ENCODE data around the gene UBAP2L. TPM values are rescaled to one million over a fixed set of nuclear protein-coding genes. Genes with fewer than 3 reads are reported as not detected.

Gene UBAP2L
- total and polyA plus RNA-seq, 10 of the 15 experiments (the other 5 are each of a cell fraction or from before 2014, with no cell fraction given): 49.9 to 198 (median 152) TPM

GRCh38 chr1:154272217-154272998 lies 51.7 kb downstream of the UBAP2L start, which contains the start of gene HAX1 (continued):
- peak; percentile 50 for TF ChIP-seq E2F8 (IDR thresholded peaks at IDR 0.05; ENCODE audit: low read depth, partially characterized antibody)
- no peak for TF ChIP-seq SREBF2 (IDR thresholded peaks at IDR 0.05; ENCODE audit: low read length)
- peak; percentile 84 for TF ChIP-seq YY1 (IDR thresholded peaks at IDR 0.05; ENCODE audit: low read depth, low read length)
- TF ChIP-seq ZBTB4 (CRISPR knock-in tag; IDR thresholded peaks at IDR 0.05): no peak
- TF ChIP-seq RAD21 (IDR thresholded peaks at IDR 0.05; ENCODE audit: insufficient read depth, low read depth, low read length): peak; percentile 88
- no peak for TF ChIP-seq KAT2A (conservative IDR thresholded peaks at IDR 0.05; ENCODE audit: control insufficient read depth, low read depth, low read length)
- peak; percentile 76 to 93 (median 84); a peak in 5 of 6 replicates for TF ChIP-seq CTCF (IDR thresholded peaks at IDR 0.05 in 2 of 3, conservative IDR thresholded peaks at IDR 0.05 in 1 of 3; ENCODE audit: control insufficient read depth in 2 of 3, extremely low read depth in 1 of 3, insufficient read depth in 1 of 3, low read depth in 3 of 3, low read length in 3 of 3)
- no peak for TF ChIP-seq ZBTB33 (IDR thresholded peaks at IDR 0.05)
- peak; percentile 87 for TF ChIP-seq SMC3 (IDR thresholded peaks at IDR 0.05; ENCODE audit: borderline replicate concordance, low read length)
- TF ChIP-seq USF1 (IDR thresholded peaks at IDR 0.05; ENCODE audit: borderline replicate concordance, extremely low read length, insufficient read depth, low read depth, low read length): no peak
- TF ChIP-seq SUPT20H (IDR thresholded peaks at IDR 0.05; ENCODE audit: borderline replicate concordance, control insufficient read depth, low read depth, low read length): no peak
- TF ChIP-seq EP300 (IDR thresholded peaks at IDR 0.05; ENCODE audit: borderline replicate concordance in 1 of 2, control insufficient read depth in 1 of 2, low read depth in 2 of 2, low read length in 2 of 2): peak in 1 of 2 experiments; percentile 64; a peak in 2 of 4 replicates
- no peak for TF ChIP-seq RB1 (IDR thresholded peaks at IDR 0.05; ENCODE audit: borderline replicate concordance)
- TF ChIP-seq MYB (IDR thresholded peaks at IDR 0.05; ENCODE audit: borderline replicate concordance, low read depth, low read length): 0 out of 2 replicates have a peak, but pooled peaks have one; percentile 49
- TF ChIP-seq ZNF24 (IDR thresholded peaks at IDR 0.05): no peak
- no peak for TF ChIP-seq PAX8 (IDR thresholded peaks at IDR 0.05)
- peak; percentile 81 for TF ChIP-seq IRF4 (IDR thresholded peaks at IDR 0.05; ENCODE audit: low read depth, low read length)
